Stimulated activated CD4-positive, alpha-beta T cell treated with anti-CD3 and anti-CD28 coated beads, Interleukin-15, amount 100 ng/mL, for 48 hours (primary cell): ENCODE measurements around the gene PRDM11.

Experiments
- DNase-seq, 2 donors: peaks; one replicate each; pipeline ENCODE4 v3.0.0-alpha.2; 2020; ENCODE audit warnings: low read depth in 2 of 2

PRDM11 gene

GRCh38 chr11:45157247-45158209 lies 11.1 kb downstream of the PRDM11 start:
- no peak for DNase-seq

GRCh38 chr11:45158210-45158731 lies 11.8 kb downstream of the PRDM11 start:
- no peak for DNase-seq

- no peak for DNase-seq
These were observed 12.6 kb downstream of the PRDM11 start for GRCh38 chr11:45158891-45159605.

DNA sequence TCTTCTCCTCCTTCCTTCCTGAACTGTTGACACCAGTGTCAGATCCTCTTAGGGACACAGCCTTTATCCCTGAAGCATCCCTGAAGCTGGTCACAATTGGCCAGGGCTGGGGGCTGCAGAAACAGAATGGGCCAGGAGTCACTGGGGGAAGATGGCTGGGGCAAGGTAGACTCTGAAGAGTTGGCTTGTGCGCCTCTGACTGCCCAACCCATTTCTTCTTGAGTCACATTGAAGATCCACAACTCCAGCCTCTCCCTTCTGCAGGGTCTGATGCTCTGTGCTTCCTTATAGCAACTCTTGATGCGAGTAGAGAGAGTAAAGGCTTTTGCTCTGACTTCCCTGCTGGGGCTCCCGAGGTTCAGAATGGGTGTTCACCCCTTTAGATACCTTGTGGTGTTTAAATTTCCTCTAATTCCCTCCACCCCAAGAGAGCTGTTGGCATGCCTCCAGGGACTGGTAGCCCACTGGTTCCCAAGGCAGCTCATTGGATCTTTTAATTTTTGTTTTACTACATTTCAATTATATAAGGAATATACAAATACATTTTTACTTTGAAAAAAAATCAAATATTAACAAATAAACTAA lies 13.4 kb downstream of the PRDM11 start:
- DNase-seq = no peak

GRCh38 chr11:45161252-45162063 lies 15.0 kb downstream of the PRDM11 start:
- DNase-seq = no peak

- DNase-seq = no peak
These were observed 15.6 kb downstream of the PRDM11 start for GRCh38 chr11:45162064-45162375.

- DNase-seq = no peak
These were observed 16.8 kb downstream of the PRDM11 start for GRCh38 chr11:45162916-45163879.

DNA sequence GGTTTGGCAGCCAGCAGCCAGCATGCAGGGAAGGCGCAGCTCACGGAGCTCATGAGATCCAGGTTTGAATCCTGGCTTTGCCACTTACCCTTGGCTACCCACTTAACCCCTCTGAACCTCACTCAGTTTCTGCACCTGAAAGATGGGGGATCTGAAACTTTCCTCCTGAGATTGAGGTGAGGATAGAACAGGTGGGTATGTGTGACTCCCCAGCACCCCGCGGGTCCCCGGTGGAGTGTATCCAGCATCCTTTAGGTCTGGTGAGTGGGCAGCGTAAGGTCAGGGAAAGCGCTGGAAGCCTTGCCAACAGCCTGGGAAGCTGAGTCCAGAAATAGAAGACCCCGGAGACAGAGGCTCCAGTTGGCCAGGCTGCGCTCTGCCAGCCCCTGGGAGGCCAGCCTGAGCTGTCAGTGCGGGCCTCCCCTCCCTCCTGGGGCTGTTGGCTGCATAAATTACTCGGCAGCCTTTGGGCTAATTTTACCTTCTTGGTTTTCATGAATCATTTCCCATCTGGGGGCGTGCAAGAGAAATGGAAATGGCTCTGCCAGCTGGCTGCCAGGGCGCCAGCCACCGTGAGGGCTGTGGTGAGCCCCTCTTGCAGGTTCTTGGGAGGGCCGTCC lies 17.6 kb downstream of the PRDM11 start:
- peak in 1 of 2 donors; percentile 17 for DNase-seq

- DNase-seq = no peak
These were observed 18.9 kb downstream of the PRDM11 start for GRCh38 chr11:45165386-45165785.

DNA sequence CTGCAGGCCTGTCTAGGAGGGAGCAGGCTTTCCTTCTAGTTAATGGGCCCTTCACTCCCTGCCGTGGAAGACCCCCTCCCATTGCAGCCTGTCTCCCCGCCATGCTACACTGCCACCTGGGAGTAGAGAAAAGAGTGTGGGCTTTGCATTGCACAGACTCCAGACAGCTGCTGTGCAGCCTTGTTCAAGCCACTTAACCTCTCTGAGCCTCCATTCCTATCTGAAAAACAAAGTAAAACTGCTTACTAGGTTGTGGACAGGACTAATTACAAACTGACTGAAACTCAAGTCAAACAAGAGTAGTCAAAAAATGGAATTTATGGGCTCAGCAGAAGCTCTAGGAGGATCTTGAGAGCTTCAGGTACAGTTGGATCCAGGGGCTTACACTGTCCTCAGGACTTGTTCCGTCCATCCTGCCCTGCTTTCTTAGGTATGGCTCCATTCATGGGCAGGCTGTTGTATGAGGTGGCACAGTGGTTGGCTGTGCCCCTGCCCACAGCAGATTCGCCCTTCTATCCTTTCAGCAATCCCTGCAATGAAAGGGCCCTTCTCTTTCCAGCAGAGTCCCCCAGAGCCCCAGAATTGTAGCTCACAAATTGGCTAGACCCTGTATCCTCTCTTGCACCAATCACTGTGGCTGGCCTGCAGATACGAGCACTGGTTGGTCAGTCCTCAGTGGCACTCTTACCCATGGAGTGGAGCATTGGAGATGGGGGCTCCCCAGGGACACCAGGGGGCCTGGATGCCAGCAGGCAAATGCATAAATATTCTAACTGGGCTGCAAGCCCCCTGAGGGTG lies 19.6 kb downstream of the PRDM11 start:
- DNase-seq = no peak

DNA sequence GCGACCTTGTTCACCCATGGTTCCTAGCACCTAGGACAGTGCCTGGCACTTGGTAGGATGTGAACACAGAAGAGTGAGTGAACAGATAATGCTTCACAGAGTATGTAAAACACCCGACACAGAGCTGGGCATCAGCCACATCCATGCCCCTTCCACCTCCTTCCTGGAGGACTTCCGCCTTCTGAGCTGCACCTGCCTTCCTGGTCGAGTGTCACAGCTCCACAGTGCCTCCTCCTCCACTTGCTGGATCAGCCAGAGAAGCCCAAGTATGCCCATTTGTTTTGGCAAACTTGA lies 20.1 kb downstream of the PRDM11 start:
- no peak for DNase-seq

DNA sequence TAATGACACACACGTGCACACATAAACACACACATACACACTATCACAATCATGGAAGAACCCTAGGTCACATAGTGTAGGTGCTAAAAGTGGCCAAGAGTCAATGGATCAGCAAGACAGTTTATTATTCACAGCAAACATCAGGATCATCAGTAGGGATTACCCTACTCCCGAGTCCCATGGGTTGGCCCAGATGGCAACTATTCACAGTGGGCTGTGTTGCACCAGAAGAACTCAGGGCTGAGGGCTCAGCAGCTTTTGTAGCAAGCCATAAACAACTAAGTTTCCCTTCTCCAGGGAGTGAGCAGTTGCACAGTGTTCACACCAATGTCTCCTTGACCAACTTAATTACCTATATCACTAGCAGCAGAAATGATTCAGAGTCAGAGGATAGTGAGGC lies 20.8 kb downstream of the PRDM11 start:
- no peak for DNase-seq

- DNase-seq = no peak
These were observed 22.1 kb downstream of the PRDM11 start for GRCh38 chr11:45168366-45169130.

GRCh38 chr11:45169310-45170072 lies 23.1 kb downstream of the PRDM11 start:
- no peak for DNase-seq

- DNase-seq = no peak
These were observed 24.0 kb downstream of the PRDM11 start for GRCh38 chr11:45170484-45170883.

- no peak for DNase-seq
These were observed 25.1 kb downstream of the PRDM11 start for GRCh38 chr11:45171550-45171949.

- DNase-seq = no peak
These were observed 26.6 kb downstream of the PRDM11 start for GRCh38 chr11:45173064-45173463.
